ENCODE results near the gene SLC25A27. TPM values are rescaled to one million over a fixed set of nuclear protein-coding genes. Genes with fewer than 3 reads are reported as not detected.

The SLC25A27 gene
- total RNA-seq, 1 experiment from 2014 or later, result 10.7 TPM

DNA sequence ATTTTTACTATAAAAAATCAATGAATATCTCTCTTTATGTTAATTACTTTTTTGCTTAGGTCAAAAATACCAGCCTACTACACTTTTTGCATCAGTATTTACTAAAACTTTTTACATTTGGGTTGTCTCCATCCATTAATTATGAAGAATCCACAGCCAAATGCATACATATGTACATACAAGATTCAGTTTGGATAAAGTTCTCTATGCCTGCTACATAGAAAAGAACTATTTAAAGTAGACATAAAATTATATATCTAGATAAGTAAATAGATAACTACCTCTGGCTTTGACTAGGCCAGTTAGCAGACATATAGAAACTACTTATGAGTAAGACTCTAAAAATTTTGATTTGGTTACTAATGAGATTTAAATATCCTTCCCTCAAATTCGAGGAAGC, 47.2 kb downstream of the SLC25A27 start:
- H2AFZ ChIP-seq (ENCODE audit: low read depth, low read length, poor library complexity, severe bottlenecking), result no peak overlapping the region
- ChIA-PET CTCF (no interaction called here), RAD21 (ENCODE audit: low non-redundant PET in 1 of 2, low total read pairs in 2 of 2, uncharacterized antibody in 2 of 2, unreplicated experiment in 2 of 2) (no interaction called here), POLR2A (no interaction called here)
- no peak for TF ChIP-seq FOSL1 (IDR thresholded peaks at IDR 0.05; ENCODE audit: low read depth)
- TF ChIP-seq, protein P1, sequence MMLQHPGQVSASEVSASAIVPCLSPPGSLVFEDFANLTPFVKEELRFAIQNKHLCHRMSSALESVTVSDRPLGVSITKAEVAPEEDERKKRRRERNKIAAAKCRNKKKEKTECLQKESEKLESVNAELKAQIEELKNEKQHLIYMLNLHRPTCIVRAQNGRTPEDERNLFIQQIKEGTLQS (IDR thresholded peaks at IDR 0.05), result no peak
- H3K36me3 ChIP-seq (ENCODE audit: control insufficient read depth in 1 of 2, insufficient read depth in 2 of 2, low read length in 2 of 2), result no peaks in the 10 kb centered on the region
- no peaks in the 10 kb centered on the region for H3K9me3 ChIP-seq (ENCODE audit: control insufficient read depth in 1 of 2, insufficient read depth in 1 of 2, low read depth in 1 of 2, low read length in 2 of 2)
- H3K4me3 ChIP-seq (replicated peaks in 1 of 2; ENCODE audit: low read depth in 1 of 2, low read length in 2 of 2), result no peak overlapping the region
- no peak for DNase-seq (ENCODE audit: low read depth, low spot score)
- intact Hi-C loops (cut with micrococcal nuclease), result loop anchor here (5.0 kb wide), 1 partner anchor 147 kb away; no protein-coding TSS in a partner anchor
- 0 out of 4 replicates have a peak, but pooled peaks cover 0 to 4% of the 10 kb centered on the region in 2 experiments for H3K4me1 ChIP-seq (ENCODE audit: control insufficient read depth in 1 of 2, insufficient read depth in 2 of 2, low read length in 2 of 2)
- BruUV-seq (replicated peaks), result no TSS peak
- no peaks in the 10 kb centered on the region for H3K27me3 ChIP-seq (ENCODE audit: insufficient read depth, low read length)
- no peak overlapping the region for H3K4me2 ChIP-seq (ENCODE audit: low read length)
- no peak for ATAC-seq
- H4K20me1 ChIP-seq (ENCODE audit: insufficient read depth), result no peaks in the 10 kb centered on the region
- no peak overlapping the region for H3K27ac ChIP-seq (ENCODE audit: low read depth, low read length)
- no peaks in the 10 kb centered on the region for H3K79me2 ChIP-seq (ENCODE audit: insufficient read depth, low read length)
- H3K9ac ChIP-seq (ENCODE audit: low read length), result no peak overlapping the region
- no peaks in the 10 kb centered on the region for H3K9me2 ChIP-seq (ENCODE audit: insufficient read depth)

DNA sequence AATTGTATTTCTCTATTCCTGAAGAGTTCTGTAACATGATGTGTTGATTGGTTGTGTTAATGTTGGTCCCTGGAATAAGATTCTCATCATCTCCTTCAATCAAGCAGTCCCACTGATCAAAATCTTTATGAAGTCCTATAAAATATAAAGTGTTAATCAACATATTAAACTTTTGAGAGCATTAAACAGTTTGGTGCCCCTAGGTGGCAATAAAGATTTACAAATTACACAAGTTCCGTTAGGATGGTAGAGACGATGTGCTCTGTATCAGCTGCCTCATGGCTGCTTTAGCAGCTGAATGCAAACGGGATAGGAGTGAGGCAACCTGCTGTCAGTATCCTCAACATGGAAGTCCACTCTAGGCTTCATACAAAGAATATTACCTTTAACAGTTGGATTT, 51.8 kb downstream of the SLC25A27 start:
- Histone ChIP-seq H3K27ac (ENCODE audit: low read depth, low read length) (no peak overlapping the region), H3K9me3 (ENCODE audit: control insufficient read depth in 1 of 2, insufficient read depth in 1 of 2, low read depth in 1 of 2, low read length in 2 of 2) (no peaks in the 10 kb centered on the region), H2AFZ (ENCODE audit: low read depth, low read length, poor library complexity, severe bottlenecking) (peak overlapping the region; percentile 79), H3K9ac (ENCODE audit: low read length) (no peak overlapping the region), H3K4me1 (ENCODE audit: control insufficient read depth in 1 of 2, insufficient read depth in 2 of 2, low read length in 2 of 2) (0 out of 4 replicates have a peak, but pooled peaks cover 0 to 4% of the 10 kb centered on the region in 2 experiments), H3K9me2 (ENCODE audit: insufficient read depth) (no peaks in the 10 kb centered on the region), H3K4me3 (replicated peaks in 1 of 2; ENCODE audit: low read depth in 1 of 2, low read length in 2 of 2) (no peak overlapping the region), H3K36me3 (ENCODE audit: control insufficient read depth in 1 of 2, insufficient read depth in 2 of 2, low read length in 2 of 2) (no peaks in the 10 kb centered on the region), H3K4me2 (ENCODE audit: low read length) (no peak overlapping the region), H3K27me3 (ENCODE audit: insufficient read depth, low read length) (no peaks in the 10 kb centered on the region), H4K20me1 (ENCODE audit: insufficient read depth) (no peaks in the 10 kb centered on the region), H3K79me2 (ENCODE audit: insufficient read depth, low read length) (no peaks in the 10 kb centered on the region)
- no TSS peak for BruUV-seq (replicated peaks)
- TF ChIP-seq JUND (IDR thresholded peaks at IDR 0.05), result no peak
- TF ChIP-seq FOSL1 (IDR thresholded peaks at IDR 0.05; ENCODE audit: low read depth), result no peak
- peak; percentile 80 for TF ChIP-seq YY1 (IDR thresholded peaks at IDR 0.05; ENCODE audit: extremely low read depth, insufficient replicate concordance, low read depth, low read length)
- TF ChIP-seq RAD21 (IDR thresholded peaks at IDR 0.05; ENCODE audit: low read depth), result peak; percentile 75
- no peak for TF ChIP-seq POLR2A (IDR thresholded peaks at IDR 0.05; ENCODE audit: borderline replicate concordance, extremely low read depth, insufficient read depth, insufficient read length)
- TF ChIP-seq POLR2AphosphoS5 (IDR thresholded peaks at IDR 0.05; ENCODE audit: low read depth, low read length), result no peak
- TF ChIP-seq, protein P2, sequence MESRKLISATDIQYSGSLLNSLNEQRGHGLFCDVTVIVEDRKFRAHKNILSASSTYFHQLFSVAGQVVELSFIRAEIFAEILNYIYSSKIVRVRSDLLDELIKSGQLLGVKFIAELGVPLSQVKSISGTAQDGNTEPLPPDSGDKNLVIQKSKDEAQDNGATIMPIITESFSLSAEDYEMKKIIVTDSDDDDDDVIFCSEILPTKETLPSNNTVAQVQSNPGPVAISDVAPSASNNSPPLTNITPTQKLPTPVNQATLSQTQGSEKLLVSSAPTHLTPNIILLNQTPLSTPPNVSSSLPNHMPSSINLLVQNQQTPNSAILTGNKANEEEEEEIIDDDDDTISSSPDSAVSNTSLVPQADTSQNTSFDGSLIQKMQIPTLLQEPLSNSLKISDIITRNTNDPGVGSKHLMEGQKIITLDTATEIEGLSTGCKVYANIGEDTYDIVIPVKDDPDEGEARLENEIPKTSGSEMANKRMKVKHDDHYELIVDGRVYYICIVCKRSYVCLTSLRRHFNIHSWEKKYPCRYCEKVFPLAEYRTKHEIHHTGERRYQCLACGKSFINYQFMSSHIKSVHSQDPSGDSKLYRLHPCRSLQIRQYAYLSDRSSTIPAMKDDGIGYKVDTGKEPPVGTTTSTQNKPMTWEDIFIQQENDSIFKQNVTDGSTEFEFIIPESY (IDR thresholded peaks at IDR 0.05; ENCODE audit: extremely low read depth, insufficient replicate concordance, low read length), result no peak
- no peak for TF ChIP-seq ZFX (IDR thresholded peaks at IDR 0.05)
- TF ChIP-seq EGR1 (IDR thresholded peaks at IDR 0.05; ENCODE audit: low read depth), result no peak
- TF ChIP-seq, protein P3, sequence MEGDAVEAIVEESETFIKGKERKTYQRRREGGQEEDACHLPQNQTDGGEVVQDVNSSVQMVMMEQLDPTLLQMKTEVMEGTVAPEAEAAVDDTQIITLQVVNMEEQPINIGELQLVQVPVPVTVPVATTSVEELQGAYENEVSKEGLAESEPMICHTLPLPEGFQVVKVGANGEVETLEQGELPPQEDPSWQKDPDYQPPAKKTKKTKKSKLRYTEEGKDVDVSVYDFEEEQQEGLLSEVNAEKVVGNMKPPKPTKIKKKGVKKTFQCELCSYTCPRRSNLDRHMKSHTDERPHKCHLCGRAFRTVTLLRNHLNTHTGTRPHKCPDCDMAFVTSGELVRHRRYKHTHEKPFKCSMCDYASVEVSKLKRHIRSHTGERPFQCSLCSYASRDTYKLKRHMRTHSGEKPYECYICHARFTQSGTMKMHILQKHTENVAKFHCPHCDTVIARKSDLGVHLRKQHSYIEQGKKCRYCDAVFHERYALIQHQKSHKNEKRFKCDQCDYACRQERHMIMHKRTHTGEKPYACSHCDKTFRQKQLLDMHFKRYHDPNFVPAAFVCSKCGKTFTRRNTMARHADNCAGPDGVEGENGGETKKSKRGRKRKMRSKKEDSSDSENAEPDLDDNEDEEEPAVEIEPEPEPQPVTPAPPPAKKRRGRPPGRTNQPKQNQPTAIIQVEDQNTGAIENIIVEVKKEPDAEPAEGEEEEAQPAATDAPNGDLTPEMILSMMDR (IDR thresholded peaks at IDR 0.05 in 2 of 3, conservative IDR thresholded peaks at IDR 0.05 in 1 of 3; ENCODE audit: borderline replicate concordance in 1 of 3, insufficient read depth in 1 of 3, low read depth in 2 of 3, low read length in 2 of 3), result peak in 2 of 3 experiments; percentile 38 to 61; a peak in 3 of 6 replicates
- TF ChIP-seq EZH2 (IDR thresholded peaks at IDR 0.05), result no peak
- TF ChIP-seq, protein P1 (IDR thresholded peaks at IDR 0.05), result no peak
- TF ChIP-seq CBX3 (IDR thresholded peaks at IDR 0.05; ENCODE audit: low read depth), result no peak
- TF ChIP-seq CEBPB (IDR thresholded peaks at IDR 0.05; ENCODE audit: low read depth), result no peak
- TF ChIP-seq, protein P4, sequence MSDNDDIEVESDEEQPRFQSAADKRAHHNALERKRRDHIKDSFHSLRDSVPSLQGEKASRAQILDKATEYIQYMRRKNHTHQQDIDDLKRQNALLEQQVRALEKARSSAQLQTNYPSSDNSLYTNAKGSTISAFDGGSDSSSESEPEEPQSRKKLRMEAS (IDR thresholded peaks at IDR 0.05), result peak; percentile 36; the same call in 1 of the 2 replicates
- TF ChIP-seq SIN3A (IDR thresholded peaks at IDR 0.05; ENCODE audit: low read depth), result no peak
- DNase-seq (ENCODE audit: low read depth, low spot score) (peak; percentile 44), ATAC-seq (peak; percentile 77)
- intact Hi-C loops (cut with micrococcal nuclease), result loop anchor here (1.0 to 5.0 kb wide), 3 partner anchors 77 to 286 kb away; no protein-coding TSS in a partner anchor
- ChIA-PET CTCF (interaction anchor here (1.0 to 1.3 kb wide), 3 partner anchors 75 to 281 kb away, joined by 3 read pairs; no protein-coding TSS in a partner anchor), POLR2A (no interaction called here), RAD21 (ENCODE audit: low non-redundant PET in 1 of 2, low total read pairs in 2 of 2, uncharacterized antibody in 2 of 2, unreplicated experiment in 2 of 2) (interaction anchor here in 1 of 2 experiments (0.8 kb wide), 1 partner anchor 340 kb away, joined by 3 read pairs; no protein-coding TSS in a partner anchor)

Data from HCT116 (cell line).